Neural cell (in vitro differentiated cells): Measurements from ENCODE around the gene ENTREP3. TPM values are rescaled to one million over a fixed set of nuclear protein-coding genes. Genes with fewer than 3 reads are reported as not detected.
"Not testable (repeated sequence)": the region's sequence is repeated elsewhere in the genome, so short reads cannot be mapped to it uniquely, and the experiment has no call there.

Experiments used
- H2AFZ ChIP-seq: fragments of 200-600, 300-800 bp; sonication (generic), shearing (Covaris generic); 2 replicates; pipeline ENCODE4 v1.6.0; 2014; ENCODE audit warnings: low read depth, mild to moderate bottlenecking, antibody characterized with exemption, low read length, moderate library complexity
- H3F3A ChIP-seq: fragments of 200-600 bp; shearing (Covaris generic); 2 replicates; pipeline ENCODE4 v1.6.1; 2016; ENCODE audit warnings: mild to moderate bottlenecking, moderate library complexity, mixed read lengths, antibody characterized with exemption, low read length; ENCODE audit not compliant: insufficient read depth, poor library complexity, severe bottlenecking
- H3K27ac ChIP-seq: fragments of 200-600, 300-800 bp; sonication (generic), shearing (Covaris generic); 2 replicates; pipeline ENCODE4 v1.5.1; 2014; ENCODE audit warnings: mild to moderate bottlenecking, low read length, moderate library complexity
- H3K27me3 ChIP-seq: fragments of 300-800, 200-600 bp; sonication (generic), shearing (Covaris generic); 2 replicates; pipeline ENCODE4 v1.6.0; 2014; ENCODE audit warnings: mild to moderate bottlenecking, low read depth, low read length, moderate library complexity; ENCODE audit not compliant: insufficient read depth
- H3K36me3 ChIP-seq: fragments of 300-800, 200-600 bp; sonication (generic), shearing (Covaris generic); 2 replicates; pipeline ENCODE4 v1.5.1; 2014; ENCODE audit warnings: mild to moderate bottlenecking, antibody characterized with exemption, low read length, moderate library complexity; ENCODE audit not compliant: insufficient read depth
- H3K4me2 ChIP-seq: fragments of 300-800, 200-600 bp; sonication (generic), shearing (Covaris generic); 2 replicates; pipeline ENCODE4 v1.6.0; 2014; ENCODE audit warnings: mild to moderate bottlenecking, low read length
- H3K4me3 ChIP-seq: fragments of 300-800, 200-600 bp; sonication (generic), shearing (Covaris generic); 2 replicates; pipeline ENCODE4 v1.5.1; 2014; ENCODE audit warnings: mild to moderate bottlenecking, low read length, moderate library complexity
- H3K79me2 ChIP-seq: fragments of 200-600 bp; shearing (Covaris generic); replicated peaks from 2 replicates; pipeline ENCODE4 v1.6.0; 2014; ENCODE audit warnings: mild to moderate bottlenecking, low read length, moderate library complexity; ENCODE audit not compliant: insufficient read depth
- H3K9ac ChIP-seq: fragments of 300-800, 200-600 bp; sonication (generic), shearing (Covaris generic); 2 replicates; pipeline ENCODE4 v1.6.1; 2016; ENCODE audit warnings: mild to moderate bottlenecking, low read length, mixed read lengths
- H3K9me2 ChIP-seq: fragments of 200-600 bp; shearing (Covaris generic); 2 replicates; pipeline ENCODE4 v1.6.1; 2016; ENCODE audit warnings: mild to moderate bottlenecking, low read length, mixed read lengths; ENCODE audit not compliant: insufficient read depth
- H3K9me3 ChIP-seq: fragments of 200-600, 300-800 bp; sonication (generic), shearing (Covaris generic); 2 replicates; pipeline ENCODE4 v1.6.1; 2016; ENCODE audit warnings: mild to moderate bottlenecking, mixed run types, low read length, moderate library complexity, mixed read lengths
- H4K20me1 ChIP-seq: fragments of 200-600 bp; shearing (Covaris generic); 2 replicates; pipeline ENCODE4 v1.6.1; 2016; ENCODE audit warnings: mild to moderate bottlenecking, mixed run types; ENCODE audit not compliant: insufficient read depth
- EP300 ChIP-seq: fragments of 450-650 bp; conservative IDR thresholded peaks from 2 replicates; pipeline ENCODE4 v1.6.1; 2014; ENCODE audit warnings: antibody characterized with exemption, mild to moderate bottlenecking, moderate library complexity; ENCODE audit not compliant: poor library complexity, severe bottlenecking
- EZH2 ChIP-seq: fragments of 200-600, 300-800 bp; shearing (Covaris generic), sonication (generic); IDR thresholded peaks from 2 replicates; pipeline ENCODE4 v1.6.1; 2014; ENCODE audit warnings: antibody characterized with exemption, low read length, borderline replicate concordance, mild to moderate bottlenecking; ENCODE audit not compliant: insufficient read depth, poor library complexity, severe bottlenecking
- POLR2AphosphoS5 ChIP-seq: IDR thresholded peaks from 2 replicates; pipeline ENCODE4 v1.6.1; 2012
- RAD21 ChIP-seq: fragments of 450-650 bp; conservative IDR thresholded peaks from 2 replicates; pipeline ENCODE4 v1.6.1; 2014; ENCODE audit warnings: antibody characterized with exemption, mild to moderate bottlenecking, moderate library complexity
- SMC3 ChIP-seq: fragments of 450-650 bp; conservative IDR thresholded peaks from 2 replicates; pipeline ENCODE4 v1.6.1; 2014; ENCODE audit warnings: antibody characterized with exemption, mild to moderate bottlenecking, moderate library complexity; ENCODE audit not compliant: poor library complexity
- TAF1 ChIP-seq: IDR thresholded peaks from 2 replicates; pipeline ENCODE4 v1.6.1; 2012; ENCODE audit warnings: low read depth
- polyA plus RNA-seq: library from polyadenylated mRNA; depleted of rRNA; stranded (reverse); fragments of >200 nt; gene quantifications from 2 replicates; pipeline ENCODE4 v1.2.3, GENCODE V29; 2014
- TF ChIP-seq, protein P1 (sequence below): fragments of 450-650 bp; IDR thresholded peaks from 2 replicates; pipeline ENCODE4 v1.5.1; 2014; ENCODE audit warnings: antibody characterized with exemption, mild to moderate bottlenecking, moderate library complexity; ENCODE audit not compliant: poor library complexity, severe bottlenecking

Gene ENTREP3
- polyA plus RNA-seq, 1 donor from 2014 or later, result 11.1 TPM

DNA sequence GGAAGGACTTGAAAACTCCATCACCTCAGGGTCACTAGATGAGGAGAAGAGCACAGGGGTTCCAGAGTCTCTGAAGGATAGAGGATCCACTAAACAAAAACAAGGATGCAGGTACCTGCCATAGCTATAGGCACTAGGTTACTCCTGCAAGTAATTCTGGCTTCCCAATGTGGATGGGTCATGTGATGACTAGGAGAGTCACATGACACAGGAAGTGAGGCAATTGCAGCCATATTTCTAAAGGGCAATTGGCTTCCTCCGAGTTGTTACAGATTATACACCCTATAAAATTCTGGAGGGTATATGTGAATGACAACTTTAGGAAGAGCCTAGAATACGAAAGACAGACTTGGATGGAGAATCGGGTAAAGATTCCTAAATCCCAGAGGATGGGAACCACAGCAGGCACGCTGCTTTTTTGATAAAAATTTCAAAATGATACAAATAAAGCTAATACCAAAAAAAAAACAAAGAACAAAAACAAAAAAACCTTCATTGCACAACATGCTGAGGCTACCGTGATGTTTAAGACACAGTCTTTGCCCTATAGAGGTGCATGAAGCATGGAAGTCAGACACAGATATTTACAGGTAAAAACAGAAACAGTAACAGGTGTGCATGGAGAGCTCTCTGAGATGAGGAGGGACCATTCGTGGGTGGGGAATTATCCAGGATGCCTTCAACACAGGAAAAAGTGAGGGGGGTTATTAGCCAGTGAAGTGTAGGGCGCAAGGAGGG, 36.3 kb downstream of the ENTREP3 start:
- Histone ChIP-seq H3K9me2 (no peaks in the 10 kb centered on the region), H4K20me1 (no peaks in the 10 kb centered on the region), H3K36me3 (no peaks in the 10 kb centered on the region), H2AFZ (peak overlapping the region; percentile 11), H3K27ac (peak overlapping the region; percentile 39), H3K9me3 (no peaks in the 10 kb centered on the region), H3K79me2 (no peaks in the 10 kb centered on the region), H3K4me2 (peak overlapping the region; percentile 25), H3F3A (no peaks in the 10 kb centered on the region), H3K4me3 (peak overlapping the region; percentile 39), H3K9ac (peak overlapping the region; percentile 0), H3K27me3 (no peaks in the 10 kb centered on the region)
- no peak for TF ChIP-seq RAD21
- peak; percentile 13 for TF ChIP-seq SMC3

DNA sequence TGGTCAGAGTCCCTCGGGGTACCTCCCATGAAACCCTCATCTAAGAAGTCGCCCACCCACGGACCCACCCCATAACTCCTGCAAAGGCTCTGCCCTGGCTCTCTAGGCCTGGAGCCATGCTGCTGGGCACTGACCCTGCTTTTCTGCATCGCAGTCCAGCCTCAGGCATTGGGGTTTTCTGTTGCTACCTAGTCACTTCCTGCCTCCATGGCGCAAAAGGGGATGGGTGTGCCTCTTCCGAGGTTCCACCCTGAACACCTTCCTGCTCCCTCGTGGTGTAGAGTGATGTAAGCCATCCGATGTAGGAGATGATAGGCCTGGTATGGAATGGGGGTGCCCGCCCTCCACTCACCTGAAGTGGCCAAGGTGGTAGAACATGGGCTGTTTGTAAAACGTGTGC, 40.6 kb downstream of the ENTREP3 start:
- not testable (repeated sequence) for H3F3A ChIP-seq, H3K9ac ChIP-seq, H3K4me3 ChIP-seq, H3K36me3 ChIP-seq, H3K27ac ChIP-seq, H3K79me2 ChIP-seq, H3K9me2 ChIP-seq, H2AFZ ChIP-seq, H3K4me2 ChIP-seq, H4K20me1 ChIP-seq, H3K27me3 ChIP-seq, H3K9me3 ChIP-seq

DNA sequence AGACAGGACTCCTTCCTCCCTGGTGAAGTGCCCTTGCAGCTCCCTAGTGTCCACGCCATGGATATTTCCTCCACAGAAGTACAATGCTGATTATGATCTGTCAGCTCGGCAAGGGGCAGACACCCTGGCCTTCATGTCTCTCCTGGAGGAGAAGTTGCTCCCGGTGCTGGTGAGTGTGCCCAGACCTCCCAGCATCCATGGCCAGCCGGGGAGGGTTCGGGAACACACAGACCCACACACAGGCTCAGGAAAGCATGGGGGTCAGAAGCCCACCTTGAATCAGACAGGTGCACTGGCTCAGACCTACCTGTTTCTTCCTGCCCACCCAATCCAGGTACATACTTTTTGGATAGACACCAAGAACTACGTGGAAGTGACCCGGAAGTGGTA, 43.2 kb downstream of the ENTREP3 start:
- H2AFZ ChIP-seq, H3K9me2 ChIP-seq, H3K4me3 ChIP-seq, H3K27ac ChIP-seq, H3F3A ChIP-seq, H4K20me1 ChIP-seq, H3K4me2 ChIP-seq, H3K9me3 ChIP-seq, H3K79me2 ChIP-seq, H3K36me3 ChIP-seq, H3K9ac ChIP-seq, H3K27me3 ChIP-seq: not testable (repeated sequence)

DNA sequence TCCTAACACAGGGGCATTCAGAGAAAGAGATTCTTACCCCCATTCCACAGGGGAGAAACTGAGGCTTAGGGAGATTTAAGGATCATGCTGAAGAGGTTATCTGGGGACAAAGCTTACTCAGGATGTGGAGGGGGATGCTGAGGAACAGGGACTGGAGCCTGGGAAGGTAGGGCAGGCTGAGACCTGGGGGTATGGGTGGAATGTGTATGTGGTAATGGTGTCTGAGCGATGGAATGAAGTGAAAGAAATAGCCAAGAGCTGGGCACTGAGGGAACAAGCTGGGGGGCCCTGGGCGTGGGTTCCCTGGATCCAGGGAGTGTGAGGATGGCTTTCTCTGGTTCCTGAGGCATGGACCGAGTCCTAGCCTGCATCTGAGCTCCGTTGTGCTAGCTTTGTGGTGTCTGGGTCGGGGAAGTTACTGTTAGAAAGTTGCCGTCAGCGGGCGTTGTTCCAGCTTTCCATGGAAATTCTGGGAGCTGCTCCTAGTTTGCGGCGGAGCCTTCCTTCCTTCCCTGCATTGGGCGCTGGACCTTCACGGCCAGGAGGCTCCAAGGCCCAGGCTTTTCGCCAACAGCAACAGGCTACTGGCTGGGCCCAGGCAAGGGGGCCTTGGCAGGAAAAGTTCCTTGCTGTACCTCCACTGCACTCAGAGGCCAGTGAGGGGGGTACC, 43.8 kb downstream of the ENTREP3 start:
- not testable (repeated sequence) for H4K20me1 ChIP-seq, H3K4me2 ChIP-seq, H3K36me3 ChIP-seq, H3K27me3 ChIP-seq, H3K79me2 ChIP-seq, H3K9me2 ChIP-seq, H3F3A ChIP-seq, H2AFZ ChIP-seq, H3K9ac ChIP-seq, H3K27ac ChIP-seq, H3K9me3 ChIP-seq, H3K4me3 ChIP-seq

DNA sequence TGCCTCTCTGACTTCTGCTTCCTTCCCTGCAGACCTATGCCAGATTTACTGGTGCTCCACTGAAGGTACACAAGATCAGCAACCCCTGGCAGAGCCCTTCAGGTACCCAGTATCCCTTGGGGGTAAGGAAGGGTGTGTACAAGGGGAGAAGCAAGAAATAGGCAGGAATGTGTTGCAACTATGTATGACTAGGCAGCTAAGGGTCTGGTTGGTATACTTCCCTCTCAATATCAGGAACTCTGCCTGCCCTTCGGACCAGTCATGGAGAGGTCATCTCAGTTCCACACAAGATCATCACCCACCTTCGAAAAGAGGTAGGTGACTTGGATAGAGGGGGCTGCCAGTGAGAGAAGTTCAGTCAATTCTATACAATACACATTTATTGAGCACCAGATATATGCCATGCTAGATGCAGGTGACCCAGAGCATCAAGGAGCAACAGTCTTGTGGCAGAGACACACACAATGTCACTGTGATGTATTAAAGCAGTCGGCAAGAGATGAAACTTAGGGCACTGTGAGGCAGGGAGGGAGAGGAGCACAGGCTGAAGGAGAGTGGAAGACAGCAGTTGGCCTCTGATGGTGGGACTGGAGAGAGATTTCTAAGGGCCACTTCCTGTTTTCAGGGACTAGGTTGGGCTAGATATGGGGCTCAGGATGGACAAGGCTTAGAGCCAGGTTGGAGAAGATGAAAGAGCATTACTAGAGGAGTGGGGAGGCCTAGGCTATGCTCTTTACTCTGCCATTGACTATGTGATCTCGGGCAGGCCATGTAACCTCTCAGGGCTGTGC, 44.8 kb downstream of the ENTREP3 start:
- Histone ChIP-seq H4K20me1 (no peaks in the 10 kb centered on the region), H3K27ac (no peak overlapping the region), H3K4me2 (no peak overlapping the region), H3K79me2 (peaks cover 14% of the 10 kb centered on the region), H2AFZ (no peak overlapping the region), H3K36me3 (no peaks in the 10 kb centered on the region), H3K4me3 (no peak overlapping the region), H3K9me3 (no peaks in the 10 kb centered on the region), H3F3A (peaks cover 6% of the 10 kb centered on the region), H3K27me3 (no peaks in the 10 kb centered on the region), H3K9me2 (no peaks in the 10 kb centered on the region), H3K9ac (no peak overlapping the region)
- TF ChIP-seq SMC3 (no peak), EZH2 (no peak), EP300 (no peak), POLR2AphosphoS5 (no peak), TAF1 (no peak)
- TF ChIP-seq, protein P1, sequence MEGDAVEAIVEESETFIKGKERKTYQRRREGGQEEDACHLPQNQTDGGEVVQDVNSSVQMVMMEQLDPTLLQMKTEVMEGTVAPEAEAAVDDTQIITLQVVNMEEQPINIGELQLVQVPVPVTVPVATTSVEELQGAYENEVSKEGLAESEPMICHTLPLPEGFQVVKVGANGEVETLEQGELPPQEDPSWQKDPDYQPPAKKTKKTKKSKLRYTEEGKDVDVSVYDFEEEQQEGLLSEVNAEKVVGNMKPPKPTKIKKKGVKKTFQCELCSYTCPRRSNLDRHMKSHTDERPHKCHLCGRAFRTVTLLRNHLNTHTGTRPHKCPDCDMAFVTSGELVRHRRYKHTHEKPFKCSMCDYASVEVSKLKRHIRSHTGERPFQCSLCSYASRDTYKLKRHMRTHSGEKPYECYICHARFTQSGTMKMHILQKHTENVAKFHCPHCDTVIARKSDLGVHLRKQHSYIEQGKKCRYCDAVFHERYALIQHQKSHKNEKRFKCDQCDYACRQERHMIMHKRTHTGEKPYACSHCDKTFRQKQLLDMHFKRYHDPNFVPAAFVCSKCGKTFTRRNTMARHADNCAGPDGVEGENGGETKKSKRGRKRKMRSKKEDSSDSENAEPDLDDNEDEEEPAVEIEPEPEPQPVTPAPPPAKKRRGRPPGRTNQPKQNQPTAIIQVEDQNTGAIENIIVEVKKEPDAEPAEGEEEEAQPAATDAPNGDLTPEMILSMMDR, result no peak
